Kidney epithelial cell (primary cell): Measurements from ENCODE around the gene NUDT4. TPM values are rescaled to one million over a fixed set of nuclear protein-coding genes. Genes with fewer than 3 reads are reported as not detected.

Experiments used
- DNase-seq: peaks from one replicate; pipeline ENCODE4 v3.0.0-alpha.2; 2010; ENCODE audit warnings: low read depth
- H3K27me3 ChIP-seq: 2 replicates; pipeline ENCODE4 v1.6.0; 2011; ENCODE audit warnings: low read length; ENCODE audit not compliant: control insufficient read depth, insufficient read depth
- H3K36me3 ChIP-seq: 2 replicates; pipeline ENCODE4 v1.5.1; 2011; ENCODE audit warnings: low read length; ENCODE audit not compliant: control insufficient read depth, insufficient read depth
- H3K4me3 ChIP-seq: 2 replicates; pipeline ENCODE4 v1.5.1; 2011; ENCODE audit warnings: low read depth, mild to moderate bottlenecking, control low read depth, low read length
- CTCF ChIP-seq: IDR thresholded peaks from 2 replicates; pipeline ENCODE4 v1.5.1; 2011; ENCODE audit warnings: mild to moderate bottlenecking, moderate library complexity, low read length, control low read depth, inconsistent platforms; ENCODE audit not compliant: insufficient read depth, poor library complexity, severe bottlenecking
- total RNA-seq: library from RNA; depleted of rRNA; stranded (reverse); fragments of >200 nt; gene quantifications from 2 replicates; pipeline ENCODE4 v1.2.3, GENCODE V29; 2015

Gene NUDT4
- total RNA-seq, 1 donor from 2014 or later = 33.6 TPM

GRCh38 chr12:93402333-93403311 is 24.9 kb downstream of the NUDT4 start:
- DNase-seq = no peak
- Histone ChIP-seq H3K36me3 (no peaks in the 10 kb centered on the region), H3K4me3 (no peak overlapping the region), H3K27me3 (no peaks in the 10 kb centered on the region)
- TF ChIP-seq CTCF = no peak

GRCh38 chr12:93403988-93404803 is 26.5 kb downstream of the NUDT4 start:
- no peak for TF ChIP-seq CTCF
- no peak for DNase-seq
- H3K4me3 ChIP-seq = no peak overlapping the region
- H3K27me3 ChIP-seq = no peaks in the 10 kb centered on the region
- H3K36me3 ChIP-seq = no peaks in the 10 kb centered on the region

GRCh38 chr12:93404961-93405849 is 27.5 kb downstream of the NUDT4 start:
- Histone ChIP-seq H3K4me3 (no peak overlapping the region), H3K27me3 (no peaks in the 10 kb centered on the region), H3K36me3 (no peaks in the 10 kb centered on the region)
- DNase-seq = no peak
- TF ChIP-seq CTCF = no peak

GRCh38 chr12:93407054-93407962 is 29.6 kb downstream of the NUDT4 start:
- no peak for TF ChIP-seq CTCF
- no peak for DNase-seq
- Histone ChIP-seq H3K4me3 (no peak overlapping the region), H3K36me3 (no peaks in the 10 kb centered on the region), H3K27me3 (no peaks in the 10 kb centered on the region)

- Histone ChIP-seq H3K4me3 (no peak overlapping the region), H3K36me3 (no peaks in the 10 kb centered on the region), H3K27me3 (no peaks in the 10 kb centered on the region)
- no peak for DNase-seq
- TF ChIP-seq CTCF = no peak
Measured at GRCh38 chr12:93407963-93408283, 30.2 kb downstream of the NUDT4 start.
